Hepatocyte (in vitro differentiated cells): Measurements from ENCODE around the gene TEN1.

Experiments used
- CTCF ChIP-seq: fragments of 200-600 bp; sonication (generic); IDR thresholded peaks from 2 replicates; pipeline ENCODE4 v1.5.1; 2016; ENCODE audit warnings: antibody characterized with exemption, mild to moderate bottlenecking; ENCODE audit not compliant: poor library complexity
- EZH2phosphoT487 ChIP-seq: fragments of 200-600 bp; sonication (generic); IDR thresholded peaks from one replicate; pipeline ENCODE4 v1.6.1; 2018; ENCODE audit warnings: antibody characterized with exemption, mild to moderate bottlenecking, low read depth, moderate library complexity; ENCODE audit not compliant: unreplicated experiment, severe bottlenecking

- TF ChIP-seq CTCF (no peak), EZH2phosphoT487 (no peak)
Observed at GRCh38 chr17:76007850-76008165, 28.8 kb downstream of the TEN1 start.
